Muscle layer of duodenum (tissue), 2 donors: ENCODE data around the gene RXFP3.
A peak's percentile ranks its signal among the peaks of the same experiment; 100 is the strongest.
"Not testable (repeated sequence)": the region's sequence is repeated elsewhere in the genome, so short reads cannot be mapped to it uniquely, and the experiment has no call there.

Experiments
- H3K27ac ChIP-seq: one replicate; pipeline ENCODE4 v1.7.0; 2013; ENCODE audit warnings: mild to moderate bottlenecking, low read length
- H3K27me3 ChIP-seq: one replicate; pipeline ENCODE4 v1.7.0; 2013; ENCODE audit warnings: low read depth, mild to moderate bottlenecking, control low read depth, low read length
- H3K36me3 ChIP-seq, 2 donors: one replicate each; pipeline ENCODE4 v1.7.0; 2013; ENCODE audit warnings: low read length in 2 of 2, control low read depth in 1 of 2, mild to moderate bottlenecking in 1 of 2; ENCODE audit not compliant: insufficient read depth in 2 of 2, control insufficient read depth in 1 of 2
- H3K4me1 ChIP-seq, 2 donors: one replicate each; pipeline ENCODE4 v1.7.0; 2013; ENCODE audit warnings: low read length in 2 of 2, mild to moderate bottlenecking in 2 of 2, control low read depth in 1 of 2, moderate library complexity in 1 of 2; ENCODE audit not compliant: insufficient read depth in 2 of 2, control insufficient read depth in 1 of 2
- H3K4me3 ChIP-seq, 2 donors: one replicate each; pipeline ENCODE4 v1.7.0; 2013; ENCODE audit warnings: low read length in 2 of 2, low read depth in 1 of 2, mild to moderate bottlenecking in 1 of 2
- H3K9me3 ChIP-seq, 2 donors: one replicate each; pipeline ENCODE4 v1.7.0; 2013; ENCODE audit warnings: low read length in 2 of 2, control low read depth in 1 of 2, mild to moderate bottlenecking in 1 of 2; ENCODE audit not compliant: control insufficient read depth in 1 of 2
- donor health status: healthy.

The RXFP3 gene

GRCh38 chr5:33937017-33937706 lies 976 bp downstream of the RXFP3 start:
- H3K4me3 ChIP-seq: peak overlapping the region; percentile 41 to 65
- peaks cover 0 to 18% of the 10 kb centered on the region in 2 donors for H3K4me1 ChIP-seq
- no peak overlapping the region for H3K27ac ChIP-seq
- peaks cover 34% of the 10 kb centered on the region for H3K27me3 ChIP-seq
- no peaks in the 10 kb centered on the region for H3K36me3 ChIP-seq
- no peaks in the 10 kb centered on the region for H3K9me3 ChIP-seq

- peaks cover 0 to 18% of the 10 kb centered on the region in 2 donors for H3K4me1 ChIP-seq
- peaks cover 35% of the 10 kb centered on the region for H3K27me3 ChIP-seq
- no peaks in the 10 kb centered on the region for H3K36me3 ChIP-seq
- H3K9me3 ChIP-seq: no peaks in the 10 kb centered on the region
- H3K27ac ChIP-seq: no peak overlapping the region
- no peak overlapping the region for H3K4me3 ChIP-seq
Observed at GRCh38 chr5:33937707-33938506, 1.7 kb downstream of the RXFP3 start.

GRCh38 chr5:33938507-33938796 lies 2.3 kb downstream of the RXFP3 start:
- peaks cover 35% of the 10 kb centered on the region for H3K27me3 ChIP-seq
- H3K9me3 ChIP-seq: no peaks in the 10 kb centered on the region
- peaks cover 0 to 18% of the 10 kb centered on the region in 2 donors for H3K4me1 ChIP-seq
- no peak overlapping the region for H3K27ac ChIP-seq
- H3K36me3 ChIP-seq: no peaks in the 10 kb centered on the region
- H3K4me3 ChIP-seq: no peak overlapping the region

- Histone ChIP-seq H3K27ac (no peak overlapping the region), H3K9me3 (no peaks in the 10 kb centered on the region), H3K27me3 (peaks cover 35% of the 10 kb centered on the region), H3K4me1 (peaks cover 0 to 18% of the 10 kb centered on the region in 2 donors), H3K36me3 (no peaks in the 10 kb centered on the region), H3K4me3 (no peak overlapping the region)
Observed at GRCh38 chr5:33938881-33939280, 2.7 kb downstream of the RXFP3 start.

- H3K27me3 ChIP-seq: peaks cover 35% of the 10 kb centered on the region
- no peak overlapping the region for H3K27ac ChIP-seq
Observed at GRCh38 chr5:33939556-33940262, 3.5 kb downstream of the RXFP3 start.

GRCh38 chr5:33941090-33941489 lies 4.9 kb downstream of the RXFP3 start:
- Histone ChIP-seq H3K4me3 (no peak overlapping the region), H3K27me3 (peaks cover 35% of the 10 kb centered on the region), H3K4me1 (peaks cover 0 to 11% of the 10 kb centered on the region in 2 donors), H3K9me3 (no peaks in the 10 kb centered on the region), H3K27ac (no peak overlapping the region), H3K36me3 (no peaks in the 10 kb centered on the region)

More at GRCh38 chr5:33939556-33940262, 3.5 kb downstream of the RXFP3 start:
- H3K9me3 ChIP-seq: no peaks in the 10 kb centered on the region
- H3K4me1 ChIP-seq: peaks cover 0 to 18% of the 10 kb centered on the region in 2 donors
- no peak overlapping the region for H3K4me3 ChIP-seq
- H3K36me3 ChIP-seq: no peaks in the 10 kb centered on the region

GRCh38 chr5:33944543-33945132 lies 8.5 kb downstream of the RXFP3 start:
- no peak overlapping the region for H3K27ac ChIP-seq
- no peaks in the 10 kb centered on the region for H3K9me3 ChIP-seq

GRCh38 chr5:33952175-33952574 lies 16.0 kb downstream of the RXFP3 start:
- H3K27me3 ChIP-seq, H3K4me3 ChIP-seq, H3K27ac ChIP-seq, H3K4me1 ChIP-seq, H3K36me3 ChIP-seq, H3K9me3 ChIP-seq: not testable (repeated sequence)

More at GRCh38 chr5:33944543-33945132, 8.5 kb downstream of the RXFP3 start:
- peaks cover 8% of the 10 kb centered on the region for H3K27me3 ChIP-seq
- no peaks in the 10 kb centered on the region for H3K4me1 ChIP-seq
- H3K4me3 ChIP-seq: no peak overlapping the region
- no peaks in the 10 kb centered on the region for H3K36me3 ChIP-seq

GRCh38 chr5:33957577-33958150 lies 21.5 kb downstream of the RXFP3 start:
- Histone ChIP-seq H3K4me3 (no peak overlapping the region), H3K9me3 (peaks cover 0 to 5% of the 10 kb centered on the region in 2 donors), H3K4me1 (no peaks in the 10 kb centered on the region), H3K27ac (no peak overlapping the region), H3K27me3 (no peaks in the 10 kb centered on the region), H3K36me3 (no peaks in the 10 kb centered on the region)

- Histone ChIP-seq H3K4me1 (no peaks in the 10 kb centered on the region), H3K4me3 (no peak overlapping the region), H3K36me3 (no peaks in the 10 kb centered on the region), H3K27me3 (no peaks in the 10 kb centered on the region), H3K9me3 (peaks cover 0 to 5% of the 10 kb centered on the region in 2 donors), H3K27ac (no peak overlapping the region)
Observed at GRCh38 chr5:33958176-33958575, 22.0 kb downstream of the RXFP3 start.
